SK-N-SH (cell line): Measurements from ENCODE around the gene ACADS. TPM values are rescaled to one million over a fixed set of nuclear protein-coding genes. Genes with fewer than 3 reads are reported as not detected.

Experiments used
- CTCF ChIA-PET: fragments of 300-600, 350-600 bp; formaldehyde crosslinking; extraction: SDS; loops from one replicate; lab custom pipeline; 2021; lab: Yijun Ruan, JAX
- POLR2A ChIA-PET: fragments of 350-600 bp; sonication (Branson Sonifier 250); formaldehyde crosslinking; extraction: SDS; loops from one replicate; lab custom pipeline; 2020; ENCODE audit warnings: antibody characterized with exemption, inconsistent platforms; lab: Yijun Ruan, JAX
- DNase-seq: peaks from one replicate; pipeline ENCODE4 v3.0.0; 2012
- H2AFZ ChIP-seq: fragments of 200-600 bp; sonication (generic); 2 replicates; pipeline ENCODE4 v1.8.1; 2016; ENCODE audit warnings: antibody characterized with exemption, mild to moderate bottlenecking, low read depth
- H3F3A ChIP-seq: fragments of 200-600 bp; sonication (generic); replicated peaks from 2 replicates; pipeline ENCODE3; 2016; ENCODE audit warnings: antibody characterized with exemption, mild to moderate bottlenecking; ENCODE audit not compliant: insufficient read depth
- H3K27ac ChIP-seq, 2 experiments: fragments of 200-500 bp in 1 of 2; fragments of 200-600 bp in 1 of 2; sonication (Bioruptor generic) in 1 of 2; sonication (generic), shearing (Covaris generic) in 1 of 2; 2 replicates each; pipeline versions ENCODE4 v1.5.1 to v1.6.1; 2014 to 2016; ENCODE audit warnings: low read depth in 2 of 2, inconsistent platforms in 1 of 2, low read length in 1 of 2, mild to moderate bottlenecking in 1 of 2, mixed read lengths in 1 of 2
- H3K27me3 ChIP-seq: fragments of 200-600 bp; sonication (generic), shearing (Covaris generic); 2 replicates; pipeline ENCODE4 v1.6.1; 2016; ENCODE audit warnings: mixed run types; ENCODE audit not compliant: insufficient read depth
- H3K36me3 ChIP-seq, 2 experiments: fragments of 200-500 bp in 1 of 2; fragments of 200-600 bp in 1 of 2; sonication (Bioruptor generic) in 1 of 2; sonication (generic) in 1 of 2; replicated peaks in 1 of 2; 2 replicates each; pipeline versions ENCODE3 to v1.5.1; 2014 to 2016; ENCODE audit warnings: low read length in 1 of 2, mild to moderate bottlenecking in 1 of 2; ENCODE audit not compliant: insufficient read depth in 2 of 2, control insufficient read depth in 1 of 2
- H3K4me1 ChIP-seq, 2 experiments: fragments of 200-500 bp in 1 of 2; fragments of 200-600 bp in 1 of 2; sonication (Bioruptor generic) in 1 of 2; sonication (generic), shearing (Covaris generic) in 1 of 2; 2 replicates each; pipeline versions ENCODE4 v1.5.1 to v1.6.1; 2014 to 2016; ENCODE audit warnings: low read depth in 1 of 2, low read length in 1 of 2, mixed run types in 1 of 2; ENCODE audit not compliant: insufficient read depth in 2 of 2, control insufficient read depth in 1 of 2
- H3K4me2 ChIP-seq: fragments of 200-600 bp; sonication (generic), shearing (Covaris generic); 2 replicates; pipeline ENCODE4 v1.6.1; 2017; ENCODE audit warnings: mixed run types
- H3K4me3 ChIP-seq, 2 experiments: fragments of 200-500 bp in 1 of 2; fragments of 200-600 bp in 1 of 2; sonication (Bioruptor generic) in 1 of 2; sonication (generic), shearing (Covaris generic) in 1 of 2; 2 replicates each; pipeline versions ENCODE4 v1.5.1 to v1.8.1; 2014 to 2016; ENCODE audit warnings: low read depth in 2 of 2, inconsistent platforms in 1 of 2, low read length in 1 of 2, mild to moderate bottlenecking in 1 of 2, mixed read lengths in 1 of 2, moderate library complexity in 1 of 2
- H3K79me2 ChIP-seq: fragments of 200-600 bp; sonication (generic); 2 replicates; pipeline ENCODE4 v1.8.1; 2017; ENCODE audit warnings: mild to moderate bottlenecking; ENCODE audit not compliant: insufficient read depth
- H3K9ac ChIP-seq: fragments of 200-600 bp; sonication (generic); 2 replicates; pipeline ENCODE4 v1.6.1; 2017; ENCODE audit warnings: mixed run types
- H3K9me2 ChIP-seq: fragments of 200-600 bp; sonication (generic); 2 replicates; pipeline ENCODE4 v1.6.1; 2017; ENCODE audit warnings: mixed run types
- H3K9me3 ChIP-seq: fragments of 200-600 bp; sonication (generic); 2 replicates; pipeline ENCODE4 v1.6.1; 2017; ENCODE audit warnings: mixed run types, mild to moderate bottlenecking, moderate library complexity
- H4K20me1 ChIP-seq: fragments of 200-600 bp; sonication (generic); 2 replicates; pipeline ENCODE4 v1.6.1; 2017; ENCODE audit warnings: mild to moderate bottlenecking, mixed run types; ENCODE audit not compliant: insufficient read depth
- CHD2 ChIP-seq: fragments of 150-350 bp; IDR thresholded peaks from 2 replicates; pipeline ENCODE4 v1.6.1; 2018; ENCODE audit warnings: low read length; ENCODE audit not compliant: partially characterized antibody
- ELF1 ChIP-seq: IDR thresholded peaks from 2 replicates; pipeline ENCODE4 v1.4.0; 2012
- MEF2A ChIP-seq: IDR thresholded peaks from 2 replicates; pipeline ENCODE4 v1.4.0; 2012; ENCODE audit warnings: low read depth, borderline replicate concordance
- RAD21 ChIP-seq: IDR thresholded peaks from 2 replicates; pipeline ENCODE4 v1.6.1; 2012; ENCODE audit warnings: mild to moderate bottlenecking, low read length
- RFX5 ChIP-seq: IDR thresholded peaks from 2 replicates; pipeline ENCODE4 v1.6.1; 2012; ENCODE audit warnings: mild to moderate bottlenecking, improper control_type of control experiment, low read length
- RXRA ChIP-seq: IDR thresholded peaks from 2 replicates; pipeline ENCODE4 v1.4.0; 2012; ENCODE audit warnings: low read depth, mild to moderate bottlenecking, borderline replicate concordance
- SMC3 ChIP-seq: IDR thresholded peaks from 2 replicates; pipeline ENCODE4 v1.6.1; 2012; ENCODE audit warnings: low read depth, low read length, improper control_type of control experiment
- TAF1 ChIP-seq: IDR thresholded peaks from 2 replicates; pipeline ENCODE4 v1.6.1; 2012; ENCODE audit warnings: low read depth, mild to moderate bottlenecking, low read length, moderate library complexity, borderline replicate concordance
- TCF12 ChIP-seq: IDR thresholded peaks from 2 replicates; pipeline ENCODE4 v1.4.0; 2012
- USF1 ChIP-seq: IDR thresholded peaks from 2 replicates; pipeline ENCODE4 v1.4.0; 2012; ENCODE audit warnings: low read depth, borderline replicate concordance
- ZBTB33 ChIP-seq: IDR thresholded peaks from 2 replicates; pipeline ENCODE4 v1.4.0; 2012; ENCODE audit warnings: low read depth, borderline replicate concordance
- WGBS: methylation state at CpG from one replicate; pipeline ENCODE4 v1.1.6; 2017; ENCODE audit warnings: low lambda C conversion rate; 5-methylcytosine and 5-hydroxymethylcytosine counted together
- polyA plus RNA-seq, 3 experiments: library from polyadenylated mRNA; depleted of rRNA; stranded (reverse); fragments of >200 nt; gene quantifications; 2 replicates each; pipeline ENCODE4 v1.2.3, GENCODE V29; 2012

Gene ACADS
- polyA plus RNA-seq, 1 of the 3 experiments (the other 2 are of a cell fraction): 4.9 TPM

GRCh38 chr12:120763250-120763649 is 37.6 kb downstream of the ACADS start:
- no peak for TF ChIP-seq TAF1
- TF ChIP-seq, all 33 proteins: peak for 0
- no peaks in the 10 kb centered on the region for H3K79me2 ChIP-seq
- no peak overlapping the region for H3K4me3 ChIP-seq
- H4K20me1 ChIP-seq: no peaks in the 10 kb centered on the region
- no peak overlapping the region for H3K4me2 ChIP-seq
- H3K27me3 ChIP-seq: no peaks in the 10 kb centered on the region
- peaks cover 21 to 61% of the 10 kb centered on the region in 2 experiments for H3K36me3 ChIP-seq
- no peaks in the 10 kb centered on the region for H3K9me3 ChIP-seq
- H2AFZ ChIP-seq: no peak overlapping the region
- H3F3A ChIP-seq: no peaks in the 10 kb centered on the region
- ChIA-PET CTCF (interaction anchor here (0.6 kb wide), 1 partner anchor 10 kb away, joined by 3 read pairs; no protein-coding TSS in a partner anchor), POLR2A (no interaction called here)
- no peak for DNase-seq
- whole genome bisulfite sequencing: 29% methylated on average over 1 of the region's 3 CpGs
- H3K27ac ChIP-seq: no peak overlapping the region
- H3K9ac ChIP-seq: no peak overlapping the region
- no peaks in the 10 kb centered on the region for H3K9me2 ChIP-seq
- H3K4me1 ChIP-seq: no peaks in the 10 kb centered on the region

DNA sequence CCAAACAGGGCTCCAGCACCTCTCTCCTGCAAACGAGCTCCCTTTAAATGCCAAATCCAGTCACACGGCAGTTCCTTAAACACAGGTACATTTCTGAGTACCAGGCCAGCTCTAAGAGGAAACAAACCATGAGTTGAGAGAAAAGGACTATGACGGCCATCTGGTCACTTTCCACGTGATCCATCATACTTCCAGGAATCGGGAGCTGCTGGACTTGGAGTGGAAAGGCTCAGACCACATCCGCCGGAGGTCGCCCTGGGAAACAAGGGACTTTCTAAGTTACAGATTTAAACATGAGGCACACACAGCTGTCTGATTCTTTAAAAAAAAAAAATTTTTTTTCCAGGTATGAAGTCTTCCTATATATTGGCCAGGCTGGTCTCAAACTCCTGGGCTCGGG is 39.2 kb downstream of the ACADS start:
- no peaks in the 10 kb centered on the region for H3K27me3 ChIP-seq
- POLR2A ChIA-PET: no interaction called here
- no peaks in the 10 kb centered on the region for H4K20me1 ChIP-seq
- no peaks in the 10 kb centered on the region for H3K79me2 ChIP-seq
- H3K4me2 ChIP-seq: no peak overlapping the region
- H3K9ac ChIP-seq: no peak overlapping the region
- no peaks in the 10 kb centered on the region for H3K4me1 ChIP-seq
- TF ChIP-seq RXRA (no peak), ELF1 (no peak), MEF2A (no peak), CHD2 (no peak), TCF12 (no peak), ZBTB33 (no peak), SMC3 (no peak)
- TF ChIP-seq, all 33 proteins: peak for 0
- Histone ChIP-seq H3K4me3 (no peak overlapping the region), H2AFZ (no peak overlapping the region), H3F3A (no peaks in the 10 kb centered on the region), H3K27ac (no peak overlapping the region), H3K36me3 (peaks cover 28 to 69% of the 10 kb centered on the region in 2 experiments), H3K9me3 (no peaks in the 10 kb centered on the region), H3K9me2 (no peaks in the 10 kb centered on the region)
- DNase-seq: no peak
- CTCF ChIA-PET: interaction anchor here (0.8 kb wide), 2 partner anchors 12 to 14 kb away, joined by 3 to 4 read pairs; no protein-coding TSS in a partner anchor
- WGBS: 95% methylated on average over 9 of the region's 9 CpGs

DNA sequence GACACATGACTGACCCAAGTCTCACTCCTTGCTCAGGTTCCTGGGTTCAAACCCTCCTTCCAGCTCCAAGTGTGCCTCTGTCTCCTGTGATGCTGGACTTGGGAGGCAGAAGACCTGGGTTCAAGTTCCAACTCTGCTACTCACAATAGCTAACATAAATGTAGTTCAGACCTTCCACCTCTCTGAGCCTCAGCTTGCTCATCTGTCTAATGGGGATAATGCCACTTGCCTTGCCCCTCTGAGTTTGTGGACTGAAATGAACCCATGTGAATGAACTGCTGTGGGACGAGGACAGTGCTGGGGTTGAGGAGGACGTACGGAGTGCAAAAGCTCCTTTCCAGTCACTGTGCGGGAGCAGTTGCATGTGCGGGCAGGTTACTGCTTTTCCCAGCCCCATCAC is 40.9 kb downstream of the ACADS start:
- no peak for TF ChIP-seq RAD21
- TF ChIP-seq USF1: no peak
- no peak for TF ChIP-seq RFX5
- TF ChIP-seq CHD2: no peak
- no peaks in the 10 kb centered on the region for H3K9me2 ChIP-seq
- no peaks in the 10 kb centered on the region for H3K4me1 ChIP-seq
- no peak for DNase-seq
- H3K27me3 ChIP-seq: no peaks in the 10 kb centered on the region
- no peaks in the 10 kb centered on the region for H3F3A ChIP-seq
- no peak overlapping the region for H2AFZ ChIP-seq
- ChIA-PET CTCF (interaction anchor here (1.9 kb wide), 1 partner anchor 10 kb away, joined by 5 read pairs; no protein-coding TSS in a partner anchor), POLR2A (no interaction called here)
- no peaks in the 10 kb centered on the region for H4K20me1 ChIP-seq
- no peak overlapping the region for H3K4me2 ChIP-seq
- H3K36me3 ChIP-seq: peaks cover 28 to 57% of the 10 kb centered on the region in 2 experiments
- H3K9me3 ChIP-seq: no peaks in the 10 kb centered on the region
- 98% methylated on average over 4 of the region's 5 CpGs for WGBS
- no peak overlapping the region for H3K4me3 ChIP-seq
- H3K79me2 ChIP-seq: no peaks in the 10 kb centered on the region
- H3K27ac ChIP-seq: no peak overlapping the region
- H3K9ac ChIP-seq: no peak overlapping the region
